ENCODE measurements around the gene BRINP2.

GRCh38 chr1:177172272-177172671, 1.5 kb downstream of the BRINP2 start:
- TF ChIP-seq, protein P1, sequence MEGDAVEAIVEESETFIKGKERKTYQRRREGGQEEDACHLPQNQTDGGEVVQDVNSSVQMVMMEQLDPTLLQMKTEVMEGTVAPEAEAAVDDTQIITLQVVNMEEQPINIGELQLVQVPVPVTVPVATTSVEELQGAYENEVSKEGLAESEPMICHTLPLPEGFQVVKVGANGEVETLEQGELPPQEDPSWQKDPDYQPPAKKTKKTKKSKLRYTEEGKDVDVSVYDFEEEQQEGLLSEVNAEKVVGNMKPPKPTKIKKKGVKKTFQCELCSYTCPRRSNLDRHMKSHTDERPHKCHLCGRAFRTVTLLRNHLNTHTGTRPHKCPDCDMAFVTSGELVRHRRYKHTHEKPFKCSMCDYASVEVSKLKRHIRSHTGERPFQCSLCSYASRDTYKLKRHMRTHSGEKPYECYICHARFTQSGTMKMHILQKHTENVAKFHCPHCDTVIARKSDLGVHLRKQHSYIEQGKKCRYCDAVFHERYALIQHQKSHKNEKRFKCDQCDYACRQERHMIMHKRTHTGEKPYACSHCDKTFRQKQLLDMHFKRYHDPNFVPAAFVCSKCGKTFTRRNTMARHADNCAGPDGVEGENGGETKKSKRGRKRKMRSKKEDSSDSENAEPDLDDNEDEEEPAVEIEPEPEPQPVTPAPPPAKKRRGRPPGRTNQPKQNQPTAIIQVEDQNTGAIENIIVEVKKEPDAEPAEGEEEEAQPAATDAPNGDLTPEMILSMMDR (conservative IDR thresholded peaks at IDR 0.05; ENCODE audit: low read depth, low read length) = no peak
- TF ChIP-seq RAD21 (IDR thresholded peaks at IDR 0.05; ENCODE audit: low read length) (no peak), POLR2A (IDR thresholded peaks at IDR 0.05; ENCODE audit: low read depth, low read length) (no peak), FOS (IDR thresholded peaks at IDR 0.05; ENCODE audit: low read depth, low read length) (no peak)

All from IMR-90 (cell line).